NCI-H2081 treated with DMSO at 0.1 percent for 48 hours (cell line): Measurements from ENCODE around the gene ZNF70.

Experiments used
- DNase-seq: peaks from one replicate; lab custom pipeline; 2025; lab: John Stamatoyannopoulos, UW

Gene ZNF70

DNA sequence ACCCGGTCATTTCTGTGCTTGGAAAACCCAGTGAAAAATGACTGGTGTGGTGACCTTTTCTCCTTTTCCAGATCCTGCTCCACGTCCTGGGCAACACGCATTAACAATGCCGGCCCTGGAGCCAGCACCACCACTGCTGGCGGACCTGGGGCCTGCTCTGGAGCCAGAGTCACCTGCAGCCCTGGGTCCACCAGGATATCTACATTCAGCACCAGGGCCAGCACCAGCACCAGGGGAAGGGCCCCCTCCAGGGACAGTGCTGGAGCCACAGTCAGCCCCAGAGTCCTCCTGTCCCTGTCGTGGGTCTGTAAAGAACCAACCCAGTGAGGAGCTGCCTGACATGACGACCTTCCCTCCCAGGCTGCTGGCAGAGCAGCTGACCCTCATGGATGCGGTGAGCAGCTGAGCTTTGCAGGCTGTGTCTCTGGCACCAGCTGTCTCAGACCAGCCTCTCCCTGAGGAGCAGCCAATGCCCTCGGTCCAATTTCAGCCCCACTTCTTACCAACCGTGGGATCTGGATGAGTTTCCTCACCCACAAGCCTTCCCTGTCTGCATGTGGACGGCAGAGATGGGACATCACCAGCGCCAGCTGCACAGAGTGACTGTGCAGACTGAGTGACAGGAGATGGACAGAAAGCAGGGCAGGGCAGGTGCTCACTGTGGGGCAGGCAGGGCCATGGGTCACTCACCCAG lies 58.2 kb downstream of the ZNF70 start:
- DNase-seq: no peak

DNA sequence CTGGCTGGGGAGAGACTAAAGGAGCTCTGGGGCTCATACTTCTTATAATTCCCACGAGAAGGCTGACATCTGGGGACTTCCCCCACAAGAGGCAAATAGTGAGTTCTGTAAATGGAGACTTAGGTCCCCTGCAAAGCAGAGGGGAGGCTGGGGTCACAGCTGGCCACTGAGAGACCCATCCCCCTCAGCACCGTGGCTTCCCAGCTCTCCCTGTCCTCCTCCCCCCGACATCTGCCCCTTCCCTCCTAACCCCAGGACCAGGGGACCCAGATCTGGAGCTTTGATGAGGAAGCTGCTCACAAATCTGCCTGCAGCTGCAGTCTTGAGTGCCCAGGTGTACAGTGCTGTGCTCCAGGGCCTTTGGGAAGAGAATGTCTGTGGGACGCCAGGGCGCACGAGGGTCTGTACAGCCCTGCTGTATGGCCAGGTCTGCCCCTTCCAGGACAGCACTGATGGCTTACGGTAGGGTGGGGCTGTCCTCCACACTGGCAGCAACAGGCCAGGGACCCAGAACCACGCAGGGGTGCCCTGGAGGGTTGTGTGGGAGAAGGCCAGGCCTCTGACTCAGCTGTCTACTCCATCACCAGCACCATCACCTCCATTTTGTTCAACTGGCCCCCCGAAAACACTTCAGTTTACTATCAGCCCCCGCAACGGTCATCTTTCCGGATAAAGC lies 59.0 kb downstream of the ZNF70 start:
- no peak for DNase-seq

- no peak for DNase-seq
These were observed 60.2 kb downstream of the ZNF70 start, which contains the start of gene RGL4 for GRCh38 chr22:23690713-23691112. Gene RGL4 (plus strand): TSS chr22:23691013. CDS start chr22:23692031, 1,018 bp downstream.

DNA sequence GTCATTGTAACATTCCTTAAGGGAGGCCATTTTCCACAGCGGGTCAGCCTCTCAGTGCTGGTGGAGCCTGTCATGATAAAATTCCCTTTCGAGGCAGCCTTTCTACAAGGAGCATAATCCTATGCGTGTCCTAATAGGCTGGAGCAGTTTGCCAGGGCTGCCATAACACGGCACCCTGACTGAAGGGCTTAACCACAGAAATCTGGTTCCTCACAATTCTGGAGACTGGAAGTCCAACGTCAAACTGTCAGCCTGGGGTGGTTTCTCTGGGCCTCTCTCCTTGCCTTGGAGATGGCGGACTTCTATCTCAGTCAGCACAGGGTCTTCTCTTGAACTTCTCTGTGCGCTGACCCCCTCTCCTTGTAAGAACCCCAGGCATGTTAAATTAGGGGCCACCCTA lies 61.5 kb downstream of the ZNF70 start:
- no peak for DNase-seq
